ENCODE results near the gene ORM2.

The ORM2 gene

DNA sequence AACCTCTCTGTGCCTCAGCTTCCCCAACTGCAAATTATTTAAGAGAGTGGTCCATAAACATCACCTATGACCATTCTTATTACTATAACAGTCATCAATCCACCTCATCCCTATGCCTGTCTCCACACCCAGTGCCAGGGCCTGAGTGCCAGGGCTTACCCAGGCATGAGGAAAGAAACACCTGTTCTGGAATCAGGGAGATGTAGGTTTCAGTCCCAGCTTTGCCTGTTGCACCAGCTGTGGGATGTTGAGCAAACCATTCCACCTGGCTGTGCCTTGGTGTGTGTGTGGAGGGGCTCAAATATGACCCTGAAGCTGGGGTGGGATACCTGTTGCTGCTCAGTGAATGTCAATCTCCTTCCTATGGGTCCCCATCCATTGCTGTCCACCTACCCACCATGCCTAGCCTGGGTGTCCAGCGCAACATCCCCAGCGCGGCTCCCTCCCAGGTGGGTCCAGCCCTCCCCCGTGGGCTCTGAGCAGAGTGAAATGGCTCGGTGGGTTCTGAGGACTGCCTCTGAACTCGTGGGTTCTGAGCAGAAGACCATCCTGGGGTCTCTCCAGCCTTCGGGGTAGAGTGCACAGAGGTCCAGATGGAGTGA is 41.8 kb downstream of the ORM2 start:
- Histone ChIP-seq H3K9ac (no peak overlapping the region), H3K36me3 (ENCODE audit: control insufficient read depth, insufficient read depth, low read length) (no peaks in the 10 kb centered on the region)

DNA sequence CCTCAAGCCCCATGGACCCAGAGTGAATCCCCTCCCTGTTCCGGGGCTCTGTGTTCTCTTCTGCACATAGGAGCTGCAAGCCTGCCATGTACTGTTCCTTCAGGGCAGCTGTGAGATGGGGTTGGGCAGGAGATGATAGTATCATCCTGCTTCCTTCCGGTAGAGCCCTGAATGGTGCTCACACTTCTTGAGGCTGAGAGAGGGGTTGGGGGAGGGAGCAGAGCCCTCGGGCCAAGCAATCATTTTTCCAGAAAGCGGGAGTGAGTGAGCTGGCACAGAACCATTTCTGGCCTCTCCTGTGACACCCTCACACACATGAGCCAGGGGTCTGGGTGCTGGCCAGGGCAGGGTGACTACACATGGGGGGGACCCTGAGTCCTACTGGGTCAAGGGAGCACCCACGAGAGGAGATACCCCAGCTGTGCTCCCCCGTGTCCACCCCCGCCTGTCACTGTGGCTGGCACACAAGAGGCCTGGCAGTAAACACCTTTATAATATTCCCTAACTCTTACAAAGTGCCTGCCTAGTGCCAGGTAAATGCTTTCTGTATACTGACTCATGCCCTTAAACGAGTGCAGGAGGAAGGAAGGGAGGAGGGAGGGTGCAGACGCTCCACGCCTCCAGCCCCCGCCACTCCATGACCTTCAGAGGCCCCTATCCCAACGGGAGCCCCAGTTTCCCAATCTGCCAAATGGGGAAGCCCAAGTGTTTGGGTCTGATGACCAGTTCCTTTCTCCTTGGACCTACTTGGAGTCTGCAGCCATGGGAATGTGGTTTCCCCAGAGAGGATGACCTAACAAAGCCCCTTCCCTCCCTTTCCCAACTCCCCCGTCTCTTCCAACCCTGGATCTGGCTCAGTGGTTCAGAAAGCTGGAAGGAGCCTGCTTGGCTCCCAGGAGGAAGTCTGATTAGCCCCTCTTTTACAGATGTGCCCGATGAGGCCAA is 42.6 kb downstream of the ORM2 start:
- TF ChIP-seq, protein P1, sequence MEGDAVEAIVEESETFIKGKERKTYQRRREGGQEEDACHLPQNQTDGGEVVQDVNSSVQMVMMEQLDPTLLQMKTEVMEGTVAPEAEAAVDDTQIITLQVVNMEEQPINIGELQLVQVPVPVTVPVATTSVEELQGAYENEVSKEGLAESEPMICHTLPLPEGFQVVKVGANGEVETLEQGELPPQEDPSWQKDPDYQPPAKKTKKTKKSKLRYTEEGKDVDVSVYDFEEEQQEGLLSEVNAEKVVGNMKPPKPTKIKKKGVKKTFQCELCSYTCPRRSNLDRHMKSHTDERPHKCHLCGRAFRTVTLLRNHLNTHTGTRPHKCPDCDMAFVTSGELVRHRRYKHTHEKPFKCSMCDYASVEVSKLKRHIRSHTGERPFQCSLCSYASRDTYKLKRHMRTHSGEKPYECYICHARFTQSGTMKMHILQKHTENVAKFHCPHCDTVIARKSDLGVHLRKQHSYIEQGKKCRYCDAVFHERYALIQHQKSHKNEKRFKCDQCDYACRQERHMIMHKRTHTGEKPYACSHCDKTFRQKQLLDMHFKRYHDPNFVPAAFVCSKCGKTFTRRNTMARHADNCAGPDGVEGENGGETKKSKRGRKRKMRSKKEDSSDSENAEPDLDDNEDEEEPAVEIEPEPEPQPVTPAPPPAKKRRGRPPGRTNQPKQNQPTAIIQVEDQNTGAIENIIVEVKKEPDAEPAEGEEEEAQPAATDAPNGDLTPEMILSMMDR (IDR thresholded peaks at IDR 0.05), result no peak
- Histone ChIP-seq H3K79me2 (no peaks in the 10 kb centered on the region), H3K4me1 (no peaks in the 10 kb centered on the region), H3K36me3 (ENCODE audit: control insufficient read depth, insufficient read depth, low read length) (no peaks in the 10 kb centered on the region), H2AFZ (no peak overlapping the region), H3K27ac (no peak overlapping the region), H3K4me3 (ENCODE audit: low read depth, low read length) (no peak overlapping the region), H3K9me3 (ENCODE audit: control insufficient read depth, low read length) (no peaks in the 10 kb centered on the region), H3K9ac (no peak overlapping the region), H3K27me3 (ENCODE audit: control insufficient read depth, insufficient read depth, low read length) (no peaks in the 10 kb centered on the region), H3K4me2 (ENCODE audit: low read length) (no peak overlapping the region)

More for the DNA sequence above, 41.8 kb downstream of the ORM2 start:
- H3K79me2 ChIP-seq, result no peaks in the 10 kb centered on the region
- H3K4me3 ChIP-seq (ENCODE audit: low read depth, low read length), result no peak overlapping the region
- no peaks in the 10 kb centered on the region for H3K4me1 ChIP-seq
- H3K27ac ChIP-seq, result no peak overlapping the region
- H3K4me2 ChIP-seq (ENCODE audit: low read length), result no peak overlapping the region
- H3K9me3 ChIP-seq (ENCODE audit: control insufficient read depth, low read length), result no peaks in the 10 kb centered on the region
- H2AFZ ChIP-seq, result no peak overlapping the region
- TF ChIP-seq, protein P1 (IDR thresholded peaks at IDR 0.05), result no peak
- no peaks in the 10 kb centered on the region for H3K27me3 ChIP-seq (ENCODE audit: control insufficient read depth, insufficient read depth, low read length)

GRCh38 chr9:114372921-114373448 is 43.3 kb downstream of the ORM2 start:
- Histone ChIP-seq H3K27me3 (ENCODE audit: control insufficient read depth, insufficient read depth, low read length) (no peaks in the 10 kb centered on the region), H3K36me3 (ENCODE audit: control insufficient read depth, insufficient read depth, low read length) (no peaks in the 10 kb centered on the region), H3K27ac (no peak overlapping the region), H3K9me3 (ENCODE audit: control insufficient read depth, low read length) (no peaks in the 10 kb centered on the region), H3K9ac (no peak overlapping the region), H3K79me2 (no peaks in the 10 kb centered on the region), H3K4me1 (no peaks in the 10 kb centered on the region), H3K4me3 (ENCODE audit: low read depth, low read length) (no peak overlapping the region), H2AFZ (no peak overlapping the region), H3K4me2 (ENCODE audit: low read length) (no peak overlapping the region)
- TF ChIP-seq, protein P1 (IDR thresholded peaks at IDR 0.05), result no peak

GRCh38 chr9:114373960-114374730 is 44.5 kb downstream of the ORM2 start:
- Histone ChIP-seq H3K79me2 (no peaks in the 10 kb centered on the region), H3K4me3 (ENCODE audit: low read depth, low read length) (no peak overlapping the region), H3K27me3 (ENCODE audit: control insufficient read depth, insufficient read depth, low read length) (no peaks in the 10 kb centered on the region), H3K4me2 (ENCODE audit: low read length) (no peak overlapping the region), H3K27ac (no peak overlapping the region), H3K4me1 (no peaks in the 10 kb centered on the region), H3K9ac (no peak overlapping the region), H2AFZ (no peak overlapping the region), H3K36me3 (ENCODE audit: control insufficient read depth, insufficient read depth, low read length) (no peaks in the 10 kb centered on the region), H3K9me3 (ENCODE audit: control insufficient read depth, low read length) (no peaks in the 10 kb centered on the region)
- TF ChIP-seq, protein P1 (IDR thresholded peaks at IDR 0.05), result no peak
